Fibroblast of the aortic adventitia (primary cell): Measurements from ENCODE around the gene TTLL1. TPM values are rescaled to one million over a fixed set of nuclear protein-coding genes. Genes with fewer than 3 reads are reported as not detected.

Experiments
- DNase-seq: peaks from one replicate; pipeline ENCODE4 v3.0.0-alpha.2; 2010; ENCODE audit warnings: low read depth
- H3K4me3 ChIP-seq: 2 replicates; pipeline ENCODE4 v1.5.1; 2011; ENCODE audit warnings: low read depth, mild to moderate bottlenecking, control low read depth, low read length, moderate library complexity
- total RNA-seq: library from RNA; depleted of rRNA; stranded (reverse); fragments of >200 nt; gene quantifications from 2 replicates; pipeline ENCODE4 v1.2.3, GENCODE V29; 2012; ENCODE audit warnings: low replicate concordance
- TF ChIP-seq, protein P1 (sequence below): IDR thresholded peaks from 2 replicates; pipeline ENCODE4 v1.5.1; 2011; ENCODE audit warnings: mild to moderate bottlenecking, low read length, control low read depth, inconsistent platforms; ENCODE audit not compliant: insufficient read depth

TTLL1 gene
- total RNA-seq, 1 donor = 23.1 TPM

DNA sequence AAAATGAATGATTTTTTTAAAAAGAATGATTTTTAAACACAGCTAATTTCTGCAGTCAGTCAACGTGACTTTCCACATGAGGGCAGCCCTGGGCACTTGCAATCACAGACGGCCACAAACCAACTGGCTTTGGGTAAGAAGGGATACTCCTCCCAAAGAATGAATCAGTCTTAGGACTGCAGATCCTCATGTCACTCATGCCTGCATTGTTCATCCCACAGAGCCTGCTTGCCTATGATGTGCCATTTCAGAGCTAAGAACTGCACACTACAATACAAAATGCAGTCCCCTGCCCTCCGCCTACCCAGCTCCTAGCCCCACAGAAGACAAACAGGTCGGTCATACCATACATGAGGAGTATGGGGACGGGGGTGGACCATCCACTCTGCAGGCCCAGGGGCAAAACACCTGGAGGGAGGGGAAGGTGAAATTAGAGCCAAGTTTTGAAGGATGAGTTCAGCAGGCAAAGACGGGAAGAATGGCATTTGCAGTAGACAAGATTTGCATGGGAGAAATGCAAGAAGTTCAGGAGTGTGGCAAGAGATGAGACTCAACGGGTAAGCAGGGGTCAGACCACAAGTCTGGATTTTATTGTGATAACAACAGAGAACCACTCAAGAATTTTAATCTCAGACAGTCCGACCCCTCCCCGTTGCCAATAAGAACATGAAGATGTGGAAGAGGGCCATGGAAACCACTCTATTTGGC is 98.9 kb downstream of the TTLL1 start:
- no peak overlapping the region for H3K4me3 ChIP-seq
- peak; percentile 90 for DNase-seq
- TF ChIP-seq, protein P1, sequence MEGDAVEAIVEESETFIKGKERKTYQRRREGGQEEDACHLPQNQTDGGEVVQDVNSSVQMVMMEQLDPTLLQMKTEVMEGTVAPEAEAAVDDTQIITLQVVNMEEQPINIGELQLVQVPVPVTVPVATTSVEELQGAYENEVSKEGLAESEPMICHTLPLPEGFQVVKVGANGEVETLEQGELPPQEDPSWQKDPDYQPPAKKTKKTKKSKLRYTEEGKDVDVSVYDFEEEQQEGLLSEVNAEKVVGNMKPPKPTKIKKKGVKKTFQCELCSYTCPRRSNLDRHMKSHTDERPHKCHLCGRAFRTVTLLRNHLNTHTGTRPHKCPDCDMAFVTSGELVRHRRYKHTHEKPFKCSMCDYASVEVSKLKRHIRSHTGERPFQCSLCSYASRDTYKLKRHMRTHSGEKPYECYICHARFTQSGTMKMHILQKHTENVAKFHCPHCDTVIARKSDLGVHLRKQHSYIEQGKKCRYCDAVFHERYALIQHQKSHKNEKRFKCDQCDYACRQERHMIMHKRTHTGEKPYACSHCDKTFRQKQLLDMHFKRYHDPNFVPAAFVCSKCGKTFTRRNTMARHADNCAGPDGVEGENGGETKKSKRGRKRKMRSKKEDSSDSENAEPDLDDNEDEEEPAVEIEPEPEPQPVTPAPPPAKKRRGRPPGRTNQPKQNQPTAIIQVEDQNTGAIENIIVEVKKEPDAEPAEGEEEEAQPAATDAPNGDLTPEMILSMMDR = peak; percentile 66

Other genes with a start within 250 kb of the TTLL1 start
- gene ARFGAP3, start 232.1 kb downstream of the TTLL1 start, total RNA-seq = 34.9 and 69.3 TPM in 2 replicates
- 35.2 and 48.3 TPM in 2 replicates for gene PACSIN2, start 74.2 kb downstream of the TTLL1 start, total RNA-seq
- gene BIK, start 21.4 kb upstream of the TTLL1 start, total RNA-seq = not detected in 2 replicates
- 12.2 and 42.8 TPM in 2 replicates for gene MCAT, start 54.0 kb upstream of the TTLL1 start, total RNA-seq
- gene TSPO, start 62.2 kb upstream of the TTLL1 start, total RNA-seq = 129 and 222 TPM in 2 replicates
- 13.2 and 40.5 TPM in 2 replicates for gene TTLL12, start 97.7 kb upstream of the TTLL1 start, total RNA-seq